ENCODE data around the gene COL27A1.

Gene COL27A1

DNA sequence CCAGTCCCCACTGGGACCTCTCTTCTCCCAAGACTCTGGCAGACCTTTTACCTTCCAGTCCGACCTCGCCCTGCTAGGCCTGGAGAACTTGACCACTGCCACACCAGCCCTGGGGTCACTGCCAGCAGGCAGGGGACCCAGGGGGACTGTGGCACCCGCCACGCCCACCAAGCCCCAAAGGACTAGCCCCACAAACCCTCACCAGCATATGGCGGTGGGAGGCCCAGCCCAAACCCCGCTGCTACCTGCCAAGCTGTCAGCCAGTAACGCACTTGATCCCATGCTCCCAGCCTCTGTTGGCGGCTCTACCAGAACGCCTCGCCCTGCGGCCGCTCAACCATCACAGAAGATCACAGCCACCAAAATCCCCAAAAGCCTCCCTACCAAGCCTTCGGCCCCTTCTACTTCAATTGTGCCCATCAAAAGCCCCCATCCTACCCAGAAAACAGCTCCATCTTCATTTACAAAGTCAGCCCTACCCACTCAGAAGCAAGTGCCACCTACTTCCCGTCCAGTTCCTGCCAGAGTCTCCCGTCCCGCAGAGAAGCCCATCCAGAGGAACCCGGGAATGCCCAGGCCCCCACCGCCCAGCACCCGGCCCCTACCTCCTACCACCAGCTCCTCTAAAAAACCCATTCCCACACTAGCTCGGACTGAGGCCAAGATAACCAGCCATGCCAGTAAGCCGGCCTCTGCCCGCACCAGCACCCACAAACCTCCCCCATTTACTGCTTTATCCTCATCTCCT is 13.1 kb downstream of the COL27A1 start:
- TF ChIP-seq, protein P1, sequence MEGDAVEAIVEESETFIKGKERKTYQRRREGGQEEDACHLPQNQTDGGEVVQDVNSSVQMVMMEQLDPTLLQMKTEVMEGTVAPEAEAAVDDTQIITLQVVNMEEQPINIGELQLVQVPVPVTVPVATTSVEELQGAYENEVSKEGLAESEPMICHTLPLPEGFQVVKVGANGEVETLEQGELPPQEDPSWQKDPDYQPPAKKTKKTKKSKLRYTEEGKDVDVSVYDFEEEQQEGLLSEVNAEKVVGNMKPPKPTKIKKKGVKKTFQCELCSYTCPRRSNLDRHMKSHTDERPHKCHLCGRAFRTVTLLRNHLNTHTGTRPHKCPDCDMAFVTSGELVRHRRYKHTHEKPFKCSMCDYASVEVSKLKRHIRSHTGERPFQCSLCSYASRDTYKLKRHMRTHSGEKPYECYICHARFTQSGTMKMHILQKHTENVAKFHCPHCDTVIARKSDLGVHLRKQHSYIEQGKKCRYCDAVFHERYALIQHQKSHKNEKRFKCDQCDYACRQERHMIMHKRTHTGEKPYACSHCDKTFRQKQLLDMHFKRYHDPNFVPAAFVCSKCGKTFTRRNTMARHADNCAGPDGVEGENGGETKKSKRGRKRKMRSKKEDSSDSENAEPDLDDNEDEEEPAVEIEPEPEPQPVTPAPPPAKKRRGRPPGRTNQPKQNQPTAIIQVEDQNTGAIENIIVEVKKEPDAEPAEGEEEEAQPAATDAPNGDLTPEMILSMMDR (IDR thresholded peaks at IDR 0.05; ENCODE audit: borderline replicate concordance, control extremely low read depth, extremely low read depth, insufficient read depth, missing control alignments), result no peak
- DNase-seq (ENCODE audit: low spot score), result no peak
- in situ Hi-C loops (cut with MboI; ENCODE audit: low sequenced_read_pairs, unreplicated experiment), result no loop called here

DNA sequence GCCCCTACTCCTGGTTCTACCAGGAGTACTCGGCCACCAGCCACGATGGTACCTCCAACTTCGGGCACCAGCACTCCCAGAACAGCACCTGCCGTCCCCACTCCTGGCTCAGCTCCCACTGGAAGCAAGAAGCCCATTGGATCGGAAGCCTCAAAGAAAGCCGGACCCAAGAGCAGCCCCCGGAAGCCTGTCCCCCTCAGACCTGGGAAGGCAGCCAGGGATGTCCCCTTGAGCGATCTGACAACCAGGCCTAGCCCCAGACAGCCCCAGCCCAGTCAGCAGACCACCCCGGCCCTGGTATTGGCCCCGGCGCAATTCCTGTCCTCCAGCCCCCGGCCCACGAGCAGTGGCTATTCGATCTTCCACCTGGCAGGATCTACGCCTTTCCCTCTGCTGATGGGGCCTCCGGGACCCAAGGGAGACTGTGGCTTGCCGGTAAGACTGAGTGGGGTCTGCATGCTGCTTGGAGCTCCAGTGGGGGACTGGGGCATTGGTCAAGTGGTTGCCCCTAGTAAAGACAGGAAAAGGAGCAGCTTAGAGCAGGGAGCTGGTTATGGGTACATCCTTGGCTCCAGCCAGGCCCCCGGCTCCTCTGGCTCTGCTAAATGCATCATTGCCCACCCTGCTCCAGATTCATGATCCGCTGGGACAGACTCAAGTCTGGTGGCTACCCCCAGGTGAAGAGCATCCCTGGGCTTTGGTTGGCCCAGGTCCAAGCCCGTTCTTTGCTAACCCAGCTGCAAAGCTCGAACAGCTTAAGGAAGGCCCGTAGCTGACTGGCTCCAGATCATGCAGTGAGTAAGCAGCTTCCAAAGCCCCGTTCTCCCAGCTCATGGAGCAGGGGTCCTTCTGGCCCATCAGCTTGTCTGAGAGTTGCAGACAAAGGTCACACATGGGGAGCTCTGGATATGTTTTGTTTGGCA is 14.0 kb downstream of the COL27A1 start:
- TF ChIP-seq, protein P1 (IDR thresholded peaks at IDR 0.05; ENCODE audit: borderline replicate concordance, control extremely low read depth, extremely low read depth, insufficient read depth, missing control alignments), result no peak
- no peak for DNase-seq (ENCODE audit: low spot score)
- in situ Hi-C loops (cut with MboI; ENCODE audit: low sequenced_read_pairs, unreplicated experiment), result no loop called here

DNA sequence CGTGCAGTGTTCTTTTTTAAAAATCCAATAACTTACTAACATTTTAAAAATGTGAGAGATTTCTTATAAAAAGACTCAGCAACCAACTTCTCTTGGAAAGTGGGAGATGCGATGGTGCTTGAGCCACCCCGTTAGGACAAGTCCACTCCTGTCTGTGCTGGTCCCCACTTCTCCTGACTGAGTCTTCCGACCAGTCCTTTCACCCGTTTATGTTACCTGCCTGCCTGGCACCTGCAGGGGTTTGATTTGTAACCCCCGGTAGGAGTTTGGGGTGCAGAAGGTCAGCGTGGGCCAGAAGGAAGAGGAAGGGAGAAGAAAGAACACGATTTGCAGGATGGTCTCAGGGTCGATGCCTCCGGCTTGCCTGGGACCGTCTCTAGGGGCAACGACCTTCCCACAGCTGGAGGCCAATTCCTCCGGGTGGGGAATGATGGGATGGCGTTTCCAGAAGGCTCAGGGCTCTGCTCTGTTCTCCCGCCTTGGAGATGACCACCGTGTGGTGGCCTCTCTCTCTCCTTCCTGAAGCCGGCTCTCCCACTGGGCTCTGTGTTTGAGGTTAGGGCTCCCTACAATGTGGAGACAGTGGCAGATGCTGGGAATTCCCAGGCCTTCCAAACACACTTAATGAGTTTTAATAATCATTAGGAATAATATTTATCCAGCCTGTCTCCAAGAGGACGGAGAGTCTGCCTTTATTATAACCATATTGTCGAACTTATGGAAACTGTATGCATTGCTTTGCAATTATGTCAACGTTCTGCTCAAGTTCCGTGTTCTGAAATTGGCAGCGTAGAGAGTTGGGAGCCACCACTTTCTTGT is 14.8 kb downstream of the COL27A1 start:
- no peak for DNase-seq (ENCODE audit: low spot score)
- TF ChIP-seq, protein P1 (IDR thresholded peaks at IDR 0.05; ENCODE audit: borderline replicate concordance, control extremely low read depth, extremely low read depth, insufficient read depth, missing control alignments), result no peak
- in situ Hi-C loops (cut with MboI; ENCODE audit: low sequenced_read_pairs, unreplicated experiment), result no loop called here

DNA sequence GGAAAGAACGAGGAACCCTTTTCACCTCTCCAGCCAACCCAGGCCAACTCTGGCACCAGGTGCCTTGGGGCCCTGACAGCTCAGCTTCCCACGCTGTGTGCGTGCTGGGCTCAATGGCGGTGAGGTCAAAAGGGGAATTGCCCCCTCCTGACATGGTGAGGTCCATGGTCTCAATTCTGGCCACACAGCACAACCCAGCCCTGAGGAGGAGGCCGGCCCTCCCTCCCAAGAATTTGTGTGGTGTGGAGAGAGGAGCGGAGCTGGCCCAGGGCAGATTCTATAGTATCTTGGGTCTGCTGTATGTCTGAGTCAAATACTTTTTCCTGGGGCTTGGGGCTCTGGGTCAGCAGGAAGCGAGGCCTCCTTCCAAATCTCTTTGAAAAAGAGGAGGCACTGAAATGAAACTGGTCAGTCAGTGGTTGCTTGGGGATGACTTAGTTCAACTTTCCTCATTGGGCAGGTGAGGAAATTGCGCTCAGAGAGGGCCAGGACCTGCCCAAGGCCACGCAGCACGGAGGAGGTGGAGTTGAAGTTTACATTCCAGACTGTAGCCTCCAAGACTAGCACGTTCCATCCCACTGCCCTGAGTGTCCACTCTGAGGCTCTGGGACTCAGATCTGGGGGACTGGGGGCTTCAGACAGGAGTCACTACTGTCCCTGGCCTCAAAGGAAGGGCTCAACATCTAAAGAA is 15.6 kb downstream of the COL27A1 start:
- in situ Hi-C loops (cut with MboI; ENCODE audit: low sequenced_read_pairs, unreplicated experiment), result no loop called here

DNA sequence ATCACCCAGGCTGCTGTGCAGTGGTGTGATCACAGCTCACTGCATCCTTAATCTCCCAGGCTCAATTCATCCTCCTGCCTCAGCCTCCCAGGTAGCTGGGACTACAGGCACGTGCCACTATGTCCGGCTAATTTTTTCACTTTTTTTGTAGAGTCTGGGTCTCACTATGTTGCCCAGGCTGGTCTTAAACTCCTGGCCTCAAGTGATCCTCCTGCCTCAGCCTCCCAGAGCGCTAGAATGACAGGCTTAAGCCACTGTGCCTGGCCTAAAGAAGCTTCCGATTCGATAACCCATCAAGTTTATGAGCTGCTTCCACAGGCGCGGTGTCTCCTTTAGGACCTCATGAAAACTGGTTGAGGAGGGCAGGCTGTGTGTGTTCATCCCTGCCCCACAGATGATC is 16.2 kb downstream of the COL27A1 start:
- TF ChIP-seq, protein P1 (IDR thresholded peaks at IDR 0.05; ENCODE audit: borderline replicate concordance, control extremely low read depth, extremely low read depth, insufficient read depth, missing control alignments), result no peak
- in situ Hi-C loops (cut with MboI; ENCODE audit: low sequenced_read_pairs, unreplicated experiment), result no loop called here
- DNase-seq (ENCODE audit: low spot score), result no peak

More for the DNA sequence above, 15.6 kb downstream of the COL27A1 start:
- no peak for DNase-seq (ENCODE audit: low spot score)
- TF ChIP-seq, protein P1 (IDR thresholded peaks at IDR 0.05; ENCODE audit: borderline replicate concordance, control extremely low read depth, extremely low read depth, insufficient read depth, missing control alignments), result no peak
